HCT116 (cell line): ENCODE results near the gene MAVS. TPM values are rescaled to one million over a fixed set of nuclear protein-coding genes. Genes with fewer than 3 reads are reported as not detected.

Experiments used
- ATAC-seq: fragments of 200-7000 bp; cut with Tn5 transposase; 2 replicates; pipeline ENCODE4 v1.9.1; 2020; ENCODE audit warnings: mild to moderate bottlenecking, moderate library complexity
- BruUV-seq: library from RNA; stranded (reverse); fragments of 400-500 nt; replicated peaks from 2 replicates; lab custom pipeline; 2021; lab: Mats Ljungman, UMichigan
- CTCF ChIA-PET: fragments of 300-600 bp; sonication (Branson Sonifier 250); formaldehyde crosslinking; loops from one replicate; lab custom pipeline; 2021; ENCODE audit warnings: antibody characterized with exemption; lab: Charles Lee
- POLR2A ChIA-PET: fragments of 300-600, 350-600 bp; sonication (Branson Sonifier 250); formaldehyde crosslinking; loops from one replicate; lab custom pipeline; 2021; ENCODE audit warnings: antibody characterized with exemption; lab: Charles Lee
- RAD21 ChIA-PET, 2 experiments: fragments of 300-600 bp; sonication (Branson Sonifier 250); formaldehyde crosslinking; loops; one replicate each; lab custom pipeline; 2023; ENCODE audit warnings: low total read pairs in 2 of 2; ENCODE audit not compliant: uncharacterized antibody in 2 of 2, unreplicated experiment in 2 of 2, low non-redundant PET in 1 of 2; lab: Charles Lee
- DNase-seq: peaks from one replicate; pipeline ENCODE4 v3.0.0-alpha.2; 2010; ENCODE audit warnings: low read depth, low spot score
- H2AFZ ChIP-seq: fragments of 200-600 bp; shearing (Covaris generic), sonication (generic); 2 replicates; pipeline ENCODE4 v1.6.1; 2017; ENCODE audit warnings: low read depth, mixed run types, mixed read lengths, antibody characterized with exemption, low read length; ENCODE audit not compliant: poor library complexity, severe bottlenecking
- H3K27ac ChIP-seq: 2 replicates; pipeline ENCODE4 v1.5.1; 2012; ENCODE audit warnings: low read depth, low read length
- H3K27me3 ChIP-seq: fragments of 200-600 bp; sonication (generic); 2 replicates; pipeline ENCODE4 v1.6.1; 2016; ENCODE audit warnings: mixed run types, low read length, mixed read lengths; ENCODE audit not compliant: insufficient read depth
- H3K36me3 ChIP-seq, 2 experiments: fragments of 200-500 bp in 1 of 2; fragments of 200-600 bp in 1 of 2; sonication (Bioruptor generic) in 1 of 2; sonication (generic) in 1 of 2; 2 replicates each; pipeline versions ENCODE4 v1.5.1 to v1.6.1; 2014 to 2016; ENCODE audit warnings: low read length in 2 of 2, inconsistent platforms in 1 of 2, mixed read lengths in 1 of 2, mixed run types in 1 of 2; ENCODE audit not compliant: insufficient read depth in 2 of 2, control insufficient read depth in 1 of 2
- H3K4me1 ChIP-seq, 2 experiments: fragments of 200-600 bp in 1 of 2; sonication (generic) in 1 of 2; 2 replicates each; pipeline versions ENCODE4 v1.5.1 to v1.6.1; 2012 to 2017; ENCODE audit warnings: low read length in 2 of 2, inconsistent platforms in 1 of 2, mild to moderate bottlenecking in 1 of 2, mixed read lengths in 1 of 2, mixed run types in 1 of 2, moderate library complexity in 1 of 2; ENCODE audit not compliant: insufficient read depth in 2 of 2, control insufficient read depth in 1 of 2
- H3K4me2 ChIP-seq: fragments of 200-600 bp; sonication (generic); 2 replicates; pipeline ENCODE4 v1.6.1; 2017; ENCODE audit warnings: mixed run types, low read length, mixed read lengths
- H3K4me3 ChIP-seq, 2 experiments: fragments of 200-600 bp in 1 of 2; sonication (generic) in 1 of 2; replicated peaks in 1 of 2; 2 replicates each; pipeline ENCODE4 v1.5.1; 2011 to 2016; ENCODE audit warnings: low read length in 2 of 2, control low read depth in 1 of 2, low read depth in 1 of 2, mild to moderate bottlenecking in 1 of 2, mixed read lengths in 1 of 2, mixed run types in 1 of 2
- H3K79me2 ChIP-seq: fragments of 200-600 bp; sonication (generic); 2 replicates; pipeline ENCODE4 v1.6.1; 2017; ENCODE audit warnings: mild to moderate bottlenecking, mixed run types, low read length, moderate library complexity, mixed read lengths; ENCODE audit not compliant: insufficient read depth
- H3K9ac ChIP-seq: fragments of 200-600 bp; sonication (generic); 2 replicates; pipeline ENCODE4 v1.6.1; 2016; ENCODE audit warnings: low read length, mixed read lengths
- H3K9me2 ChIP-seq: fragments of 200-600 bp; sonication (generic), shearing (Covaris generic); 2 replicates; pipeline ENCODE4 v1.6.1; 2017; ENCODE audit warnings: mixed run types, mild to moderate bottlenecking, moderate library complexity; ENCODE audit not compliant: insufficient read depth
- H3K9me3 ChIP-seq, 2 experiments: fragments of 200-500 bp in 1 of 2; fragments of 200-600 bp in 1 of 2; sonication (Bioruptor generic) in 1 of 2; sonication (generic) in 1 of 2; 2 replicates each; pipeline ENCODE4 v1.6.1; 2014 to 2017; ENCODE audit warnings: low read length in 2 of 2, mixed read lengths in 2 of 2, inconsistent platforms in 1 of 2, low read depth in 1 of 2, mild to moderate bottlenecking in 1 of 2, mixed run types in 1 of 2, moderate library complexity in 1 of 2; ENCODE audit not compliant: control insufficient read depth in 1 of 2, insufficient read depth in 1 of 2
- H4K20me1 ChIP-seq: fragments of 200-600 bp; sonication (generic), shearing (Covaris generic); 2 replicates; pipeline ENCODE4 v1.6.1; 2017; ENCODE audit warnings: mixed run types, mild to moderate bottlenecking, moderate library complexity; ENCODE audit not compliant: insufficient read depth
- CBX3 ChIP-seq: IDR thresholded peaks from 2 replicates; pipeline ENCODE4 v1.6.1; 2012; ENCODE audit warnings: low read depth
- EZH2 ChIP-seq: fragments of 200-600 bp; sonication (generic); IDR thresholded peaks from 2 replicates; pipeline ENCODE4 v1.6.1; 2017; ENCODE audit warnings: antibody characterized with exemption, mixed run types
- FOSL1 ChIP-seq: IDR thresholded peaks from 2 replicates; pipeline ENCODE4 v1.6.1; 2012; ENCODE audit warnings: low read depth
- POLR2A ChIP-seq: IDR thresholded peaks from 2 replicates; pipeline ENCODE4 v1.7.0; 2011; ENCODE audit warnings: borderline replicate concordance; ENCODE audit not compliant: insufficient read depth, insufficient read length; ENCODE audit errors: extremely low read depth
- POLR2AphosphoS5 ChIP-seq: IDR thresholded peaks from 2 replicates; pipeline ENCODE4 v1.6.1; 2011; ENCODE audit warnings: mild to moderate bottlenecking, low read depth, low read length, moderate library complexity
- TCF7L2 ChIP-seq: IDR thresholded peaks from 2 replicates; pipeline ENCODE4 v1.7.0; 2011; ENCODE audit warnings: borderline replicate concordance, inconsistent platforms; ENCODE audit not compliant: insufficient read depth, insufficient read length; ENCODE audit errors: extremely low read depth
- intact Hi-C: fragments of 100-400 bp; cut with micrococcal nuclease; formaldehyde crosslinking; loops from 2 replicates; pipeline ENCODE4 v1.10.0; 2022
- total RNA-seq: library from RNA; stranded (reverse); gene quantifications from one replicate; pipeline ENCODE4 v1.2.1, GENCODE V29; 2021; ENCODE audit not compliant: unreplicated experiment

MAVS gene
- total RNA-seq, 1 experiment from 2014 or later = 60.1 TPM

DNA sequence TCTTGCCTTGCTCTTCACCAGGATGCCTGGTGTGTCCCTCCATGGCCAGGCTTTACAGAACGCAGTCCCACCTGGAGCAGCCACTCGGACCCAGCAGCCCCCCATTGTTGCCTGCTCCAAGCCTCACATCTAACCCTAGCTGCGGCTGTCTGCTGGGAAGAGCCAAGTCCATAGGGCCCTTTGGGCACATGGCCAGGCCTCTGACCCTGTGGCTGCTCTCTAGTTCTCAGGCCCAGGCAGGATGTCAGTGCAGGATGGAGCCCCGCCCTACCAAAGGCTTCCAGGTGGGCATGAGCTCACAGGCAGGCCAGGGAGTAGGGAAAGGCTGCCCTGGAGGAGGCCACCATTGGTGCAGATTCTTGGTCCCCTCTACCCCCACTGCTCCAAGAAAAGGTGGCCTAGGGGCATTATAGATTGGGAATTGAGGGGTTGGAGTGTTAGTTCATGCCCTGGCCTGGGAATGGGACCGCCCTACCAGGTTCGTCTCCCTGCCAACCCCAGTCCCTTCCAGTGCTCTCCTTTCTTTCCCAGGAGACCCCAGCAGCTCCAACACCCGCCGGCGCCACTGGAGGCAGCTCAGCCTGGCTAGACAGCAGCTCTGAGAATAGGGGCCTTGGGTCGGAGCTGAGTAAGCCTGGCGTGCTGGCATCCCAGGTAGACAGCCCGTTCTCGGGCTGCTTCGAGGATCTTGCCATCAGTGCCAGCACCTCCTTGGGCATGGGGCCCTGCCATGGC is 18.7 kb downstream of the MAVS start:
- Histone ChIP-seq H3K4me1 (no peaks in the 10 kb centered on the region), H3K9me2 (no peaks in the 10 kb centered on the region), H3K4me2 (no peak overlapping the region), H3K9me3 (peaks cover 0 to 7% of the 10 kb centered on the region in 2 experiments; a peak in 1 of 4 replicates), H3K27me3 (no peaks in the 10 kb centered on the region), H3K27ac (no peak overlapping the region), H3K4me3 (no peak overlapping the region), H3K36me3 (peaks cover 41 to 63% of the 10 kb centered on the region in 2 experiments), H3K9ac (no peak overlapping the region), H4K20me1 (no peaks in the 10 kb centered on the region), H3K79me2 (peaks cover 6% of the 10 kb centered on the region; the same call in 1 of the 2 replicates), H2AFZ (no peak overlapping the region)
- no peak for ATAC-seq
- BruUV-seq = no TSS peak
- no peak for TF ChIP-seq POLR2A
- TF ChIP-seq TCF7L2 = no peak
- no peak for TF ChIP-seq FOSL1
- no peak for TF ChIP-seq EZH2
- ChIA-PET RAD21 (no interaction called here), CTCF (no interaction called here), POLR2A (no interaction called here)
- no peak for DNase-seq
- intact Hi-C loops = no loop called here

GRCh38 chr20:3865887-3866407 is 19.3 kb downstream of the MAVS start:
- ChIA-PET POLR2A (no interaction called here), CTCF (no interaction called here)

More at GRCh38 chr20:3865887-3866407, 19.3 kb downstream of the MAVS start:
- Histone ChIP-seq H2AFZ (no peak overlapping the region), H3K79me2 (peaks cover 6% of the 10 kb centered on the region; the same call in 1 of the 2 replicates), H3K4me1 (no peaks in the 10 kb centered on the region), H3K27ac (no peak overlapping the region), H4K20me1 (no peaks in the 10 kb centered on the region), H3K4me2 (no peak overlapping the region), H3K36me3 (peaks cover 41 to 61% of the 10 kb centered on the region in 2 experiments), H3K27me3 (no peaks in the 10 kb centered on the region), H3K4me3 (no peak overlapping the region), H3K9me2 (no peaks in the 10 kb centered on the region), H3K9ac (no peak overlapping the region), H3K9me3 (peaks cover 0 to 7% of the 10 kb centered on the region in 2 experiments; a peak in 1 of 4 replicates)
- TF ChIP-seq POLR2AphosphoS5 (0 out of 2 replicates have a peak, but pooled peaks have one; percentile 6), CBX3 (no peak)
- DNase-seq (no peak), ATAC-seq (no peak)
- intact Hi-C loops = no loop called here
- BruUV-seq = no TSS peak
- RAD21 ChIA-PET = no interaction called here
